ENCODE data around the gene TAF4B.
"Not testable (repeated sequence)": the region's sequence is repeated elsewhere in the genome, so short reads cannot be mapped to it uniquely, and the experiment has no call there.

TAF4B gene

GRCh38 chr18:26226229-26227050, at the start of gene TAF4B:
Gene TAF4B, plus strand, starts transcription at chr18:26226445. Its CDS starts 489 bp downstream, at chr18:26226934.
- peak; percentile 92 for DNase-seq

GRCh38 chr18:26181343-26181826, 44.9 kb upstream of the TAF4B start:
- DNase-seq = no peak

- no peak for DNase-seq
Measured at GRCh38 chr18:26183395-26184112, 42.7 kb upstream of the TAF4B start.

GRCh38 chr18:26185267-26185666, 41.0 kb upstream of the TAF4B start:
- no peak for DNase-seq

GRCh38 chr18:26190506-26190905, 35.7 kb upstream of the TAF4B start:
- DNase-seq = peak; percentile 22

- no peak for DNase-seq
Measured at GRCh38 chr18:26192233-26192632, 34.0 kb upstream of the TAF4B start.

GRCh38 chr18:26196605-26197004, 29.6 kb upstream of the TAF4B start:
- no peak for DNase-seq

- not testable (repeated sequence) for DNase-seq
Measured at GRCh38 chr18:26202001-26202400, 24.2 kb upstream of the TAF4B start.

- DNase-seq = no peak
Measured at GRCh38 chr18:26205318-26205717, 20.9 kb upstream of the TAF4B start.

GRCh38 chr18:26206488-26206887, 19.8 kb upstream of the TAF4B start:
- no peak for DNase-seq

- DNase-seq = no peak
Measured at GRCh38 chr18:26207937-26208336, 18.3 kb upstream of the TAF4B start.

GRCh38 chr18:26208977-26209376, 17.3 kb upstream of the TAF4B start:
- no peak for DNase-seq

GRCh38 chr18:26210147-26210546, 16.1 kb upstream of the TAF4B start:
- no peak for DNase-seq

- DNase-seq = peak; percentile 32
Measured at GRCh38 chr18:26215247-26215970, 10.8 kb upstream of the TAF4B start.

GRCh38 chr18:26225022-26225693, 1.1 kb upstream of the TAF4B start:
- no peak for DNase-seq

- DNase-seq = no peak
Measured at GRCh38 chr18:26225915-26226228, 373 bp upstream of the TAF4B start.

- no peak for DNase-seq
Measured at GRCh38 chr18:26227051-26227670, 916 bp downstream of the TAF4B start.

GRCh38 chr18:26228562-26229260, 2.5 kb downstream of the TAF4B start:
- no peak for DNase-seq

GRCh38 chr18:26230497-26230896, 4.3 kb downstream of the TAF4B start:
- DNase-seq = no peak

- DNase-seq = no peak
Measured at GRCh38 chr18:26233208-26233607, 7.0 kb downstream of the TAF4B start.

- not testable (repeated sequence) for DNase-seq
Measured at GRCh38 chr18:26237363-26237762, 11.1 kb downstream of the TAF4B start.

GRCh38 chr18:26238718-26239117, 12.5 kb downstream of the TAF4B start:
- DNase-seq = not testable (repeated sequence)
